Iris pigment epithelial cell (primary cell): ENCODE results near the gene RIN2.

Source experiments
- DNase-seq: peaks from one replicate; pipeline ENCODE4 v3.0.0-alpha.2; 2011; ENCODE audit warnings: low read depth

The RIN2 gene, protein sequence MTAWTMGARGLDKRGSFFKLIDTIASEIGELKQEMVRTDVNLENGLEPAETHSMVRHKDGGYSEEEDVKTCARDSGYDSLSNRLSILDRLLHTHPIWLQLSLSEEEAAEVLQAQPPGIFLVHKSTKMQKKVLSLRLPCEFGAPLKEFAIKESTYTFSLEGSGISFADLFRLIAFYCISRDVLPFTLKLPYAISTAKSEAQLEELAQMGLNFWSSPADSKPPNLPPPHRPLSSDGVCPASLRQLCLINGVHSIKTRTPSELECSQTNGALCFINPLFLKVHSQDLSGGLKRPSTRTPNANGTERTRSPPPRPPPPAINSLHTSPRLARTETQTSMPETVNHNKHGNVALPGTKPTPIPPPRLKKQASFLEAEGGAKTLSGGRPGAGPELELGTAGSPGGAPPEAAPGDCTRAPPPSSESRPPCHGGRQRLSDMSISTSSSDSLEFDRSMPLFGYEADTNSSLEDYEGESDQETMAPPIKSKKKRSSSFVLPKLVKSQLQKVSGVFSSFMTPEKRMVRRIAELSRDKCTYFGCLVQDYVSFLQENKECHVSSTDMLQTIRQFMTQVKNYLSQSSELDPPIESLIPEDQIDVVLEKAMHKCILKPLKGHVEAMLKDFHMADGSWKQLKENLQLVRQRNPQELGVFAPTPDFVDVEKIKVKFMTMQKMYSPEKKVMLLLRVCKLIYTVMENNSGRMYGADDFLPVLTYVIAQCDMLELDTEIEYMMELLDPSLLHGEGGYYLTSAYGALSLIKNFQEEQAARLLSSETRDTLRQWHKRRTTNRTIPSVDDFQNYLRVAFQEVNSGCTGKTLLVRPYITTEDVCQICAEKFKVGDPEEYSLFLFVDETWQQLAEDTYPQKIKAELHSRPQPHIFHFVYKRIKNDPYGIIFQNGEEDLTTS

GRCh38 chr20:19758133-19758500, at the start of gene RIN2:
RIN2 (plus strand) TSS chr20:19758258; CDS start chr20:19889602, 131,344 bp downstream.
- no peak for DNase-seq

DNA sequence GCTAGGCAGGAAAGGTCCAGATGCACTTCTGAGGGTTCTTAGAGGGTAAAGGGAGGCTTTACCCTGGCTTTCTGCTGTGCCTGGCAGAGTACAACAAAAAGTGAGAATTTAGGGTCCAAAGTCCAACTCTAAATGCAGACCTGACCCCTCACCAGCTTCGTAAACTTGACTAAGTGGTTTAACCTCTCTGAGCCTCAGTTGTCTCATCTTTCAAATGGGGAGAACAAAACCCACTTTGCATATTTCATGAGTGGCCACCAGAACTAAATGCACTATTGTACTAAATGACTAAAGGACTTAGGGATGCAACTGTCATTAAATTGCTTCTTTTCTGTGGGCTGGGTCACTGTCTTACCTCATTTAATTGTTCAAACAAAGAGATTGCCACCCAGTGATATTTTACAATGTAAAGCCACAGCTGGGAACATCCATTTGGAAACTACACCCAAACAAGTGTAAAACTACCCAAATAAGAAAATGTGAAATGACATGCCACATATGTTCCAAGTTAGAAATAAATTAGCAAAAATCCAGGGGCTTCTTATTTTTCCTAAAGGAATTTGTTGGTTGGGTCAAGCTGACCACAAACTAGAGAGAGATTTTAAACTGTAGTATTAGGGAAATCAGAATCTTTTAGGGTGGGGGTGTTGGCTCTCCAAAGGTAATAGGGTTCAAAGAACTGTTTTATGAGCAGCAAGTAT, 48.3 kb upstream of the RIN2 start:
- no peak for DNase-seq

DNA sequence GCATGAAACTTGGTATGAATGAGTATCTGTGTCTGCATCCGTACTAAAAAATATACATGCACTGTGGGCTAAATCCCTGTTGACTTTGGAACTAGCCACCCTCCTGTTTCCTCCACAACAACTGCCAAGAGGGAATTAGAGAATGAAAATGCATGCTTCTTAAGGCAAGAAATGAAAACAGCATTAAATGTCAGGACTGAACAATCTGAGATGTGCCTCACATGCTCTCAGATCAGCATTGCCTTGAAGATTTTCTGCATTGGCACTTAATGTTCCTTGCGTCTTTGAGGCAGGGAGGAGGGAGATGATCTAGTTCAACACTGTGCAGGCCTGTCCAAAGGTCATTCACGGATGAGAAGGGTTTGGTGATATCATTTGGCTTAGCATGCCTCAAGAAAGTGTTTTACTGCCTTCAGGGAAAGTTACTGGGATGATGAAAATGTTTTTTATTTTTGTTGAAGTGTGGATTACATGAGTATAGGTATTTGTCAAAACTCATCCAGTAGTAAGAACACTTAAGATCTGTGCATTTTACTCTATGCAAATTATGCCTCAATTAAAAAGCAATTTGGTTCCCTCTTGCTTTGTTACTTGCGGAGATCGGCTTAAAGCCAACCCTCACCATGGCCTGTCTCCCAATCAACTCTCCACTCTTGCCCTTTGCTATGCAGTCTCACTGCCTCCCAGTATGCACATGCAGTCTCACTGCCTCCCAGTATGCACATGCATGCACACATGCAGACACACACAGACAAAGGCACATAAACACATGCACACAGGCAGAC, 47.5 kb upstream of the RIN2 start:
- DNase-seq: no peak

GRCh38 chr20:19711126-19711525, 46.9 kb upstream of the RIN2 start:
- DNase-seq: no peak

GRCh38 chr20:19712721-19713260, 45.3 kb upstream of the RIN2 start:
- DNase-seq: no peak

GRCh38 chr20:19713822-19714578, 44.1 kb upstream of the RIN2 start:
- no peak for DNase-seq

DNA sequence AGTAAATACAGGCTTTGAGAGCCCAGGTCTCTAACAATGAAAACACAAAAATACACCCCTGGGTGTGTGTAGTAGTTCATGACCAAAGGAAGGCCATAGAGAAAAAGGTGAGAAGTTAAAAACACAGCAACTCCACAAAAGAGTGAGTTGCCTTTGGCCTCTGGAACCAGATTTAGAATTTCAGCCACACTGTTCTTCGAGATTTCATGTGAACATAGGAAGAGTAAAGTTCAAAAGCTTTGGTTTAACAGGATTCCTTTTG, 43.5 kb upstream of the RIN2 start:
- no peak for DNase-seq

GRCh38 chr20:19715986-19716385, 42.1 kb upstream of the RIN2 start:
- DNase-seq: no peak

DNA sequence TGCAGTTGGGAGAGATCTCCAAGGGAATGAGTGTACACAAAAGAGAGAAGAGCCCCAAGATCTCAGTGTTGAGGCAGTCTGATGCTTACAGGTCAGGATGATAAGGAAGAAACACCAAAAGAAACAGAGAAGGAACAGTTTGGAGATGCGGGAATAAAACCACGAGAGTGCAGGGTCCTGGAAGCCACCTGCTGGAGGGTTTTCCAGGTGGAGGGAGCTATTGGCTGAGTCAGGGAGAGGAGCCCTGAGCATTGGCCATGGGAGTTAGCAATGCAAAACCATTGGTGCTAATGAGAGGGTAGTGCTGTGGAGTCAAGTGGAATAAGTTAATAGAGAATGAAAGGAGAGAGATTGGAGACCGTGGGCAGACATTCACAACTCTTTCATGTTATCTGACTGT, 39.2 kb upstream of the RIN2 start:
- no peak for DNase-seq

GRCh38 chr20:19720991-19721390, 37.1 kb upstream of the RIN2 start:
- DNase-seq: no peak

DNA sequence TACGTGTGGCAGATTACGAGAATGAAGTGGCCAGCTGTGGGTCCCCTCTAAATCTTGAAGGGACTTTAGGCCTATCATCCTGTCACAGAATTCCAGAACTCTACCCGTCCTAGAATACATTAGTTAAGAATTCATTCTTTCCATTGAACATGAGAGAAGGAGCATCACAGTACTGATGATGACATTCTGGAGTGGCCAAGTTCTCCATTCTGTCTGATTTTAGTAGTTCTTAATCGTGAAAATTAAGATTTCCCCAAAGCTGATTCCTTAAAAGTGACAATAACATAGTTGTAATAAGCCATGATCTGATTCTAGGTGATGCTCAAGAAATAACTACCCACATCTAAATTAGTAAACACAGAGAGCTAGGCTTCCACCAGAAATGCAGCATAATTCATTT, 35.0 kb upstream of the RIN2 start:
- no peak for DNase-seq

DNA sequence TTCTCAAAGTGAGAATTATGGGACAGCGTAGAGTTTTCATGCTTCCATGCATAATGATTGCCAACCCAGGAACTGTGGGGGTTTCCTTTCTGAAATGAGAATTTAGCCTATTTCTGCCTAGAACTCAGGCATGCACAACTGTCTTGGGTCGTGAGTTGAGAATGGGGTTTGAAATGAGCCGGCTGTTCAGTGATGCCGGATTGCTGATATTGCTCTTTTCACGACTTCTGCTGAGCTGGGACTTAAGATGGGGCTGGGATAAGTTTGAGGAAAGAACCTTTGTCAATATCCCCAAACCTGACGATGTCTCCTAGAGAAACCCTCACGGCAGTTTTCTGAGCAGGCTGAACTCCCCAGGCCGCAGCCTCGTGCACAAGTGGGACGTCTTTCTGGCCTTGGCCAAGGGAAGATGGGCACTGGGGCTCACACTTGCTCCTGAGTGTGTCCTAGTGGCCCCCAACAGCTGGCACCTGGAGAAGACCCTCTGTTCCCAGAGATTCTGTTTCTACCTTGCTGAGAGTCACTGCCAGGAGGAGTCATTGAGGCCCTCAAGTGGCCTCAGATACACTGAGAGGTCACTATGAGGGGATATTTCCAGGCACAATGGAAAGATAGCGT, 34.1 kb upstream of the RIN2 start:
- DNase-seq: no peak

GRCh38 chr20:19725373-19725772, 32.7 kb upstream of the RIN2 start:
- no peak for DNase-seq

GRCh38 chr20:19725814-19726525, 32.1 kb upstream of the RIN2 start:
- DNase-seq: peak; percentile 46

DNA sequence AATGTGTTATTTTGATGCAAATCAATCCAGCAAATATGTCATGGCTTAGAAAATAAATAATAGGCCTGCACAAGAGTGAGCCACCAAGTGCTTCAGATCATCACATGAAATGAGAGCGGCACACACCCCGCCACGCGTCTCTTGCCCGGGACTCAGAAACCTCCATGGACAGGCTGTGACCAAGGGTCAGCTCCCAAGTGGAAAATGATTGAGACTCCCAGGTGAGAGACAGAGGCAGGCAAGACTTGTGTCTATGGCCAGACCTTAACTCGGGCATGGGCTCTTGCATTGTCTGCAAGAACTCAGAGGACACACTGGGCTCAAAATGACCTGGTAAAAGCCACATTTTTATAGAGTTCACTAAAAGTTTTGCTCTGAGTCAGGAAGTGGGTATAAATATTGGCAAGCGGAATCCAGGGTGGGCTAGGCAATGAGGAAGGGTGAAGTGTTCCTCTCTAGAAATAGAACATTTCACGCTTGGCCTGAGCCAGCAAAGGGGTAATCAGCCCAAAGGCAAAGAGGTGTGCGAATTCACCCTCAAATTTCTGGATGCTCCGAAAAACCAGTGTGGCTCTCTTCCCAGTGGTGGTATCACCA, 30.7 kb upstream of the RIN2 start:
- DNase-seq: no peak

DNA sequence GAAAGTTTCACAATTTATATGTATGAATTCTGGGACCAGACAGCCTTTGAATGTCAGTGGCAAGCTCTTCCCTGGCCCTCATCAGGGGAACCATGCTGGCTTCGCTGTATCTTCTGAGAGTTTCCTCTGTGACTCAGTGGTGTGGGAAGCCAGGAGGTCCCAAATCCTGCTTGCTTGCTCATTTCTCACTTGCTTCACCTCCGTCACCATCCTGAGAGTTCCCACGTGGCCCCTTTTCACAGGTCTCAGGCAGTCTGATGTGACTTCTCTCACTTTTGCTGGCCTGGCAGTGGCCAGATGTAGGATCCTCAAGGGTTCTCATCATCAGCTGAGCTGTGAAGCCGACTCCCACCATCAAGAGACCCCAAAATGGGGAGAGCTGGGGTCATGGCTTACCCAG, 28.4 kb upstream of the RIN2 start:
- no peak for DNase-seq

GRCh38 chr20:19730706-19731105, 27.4 kb upstream of the RIN2 start:
- no peak for DNase-seq

DNA sequence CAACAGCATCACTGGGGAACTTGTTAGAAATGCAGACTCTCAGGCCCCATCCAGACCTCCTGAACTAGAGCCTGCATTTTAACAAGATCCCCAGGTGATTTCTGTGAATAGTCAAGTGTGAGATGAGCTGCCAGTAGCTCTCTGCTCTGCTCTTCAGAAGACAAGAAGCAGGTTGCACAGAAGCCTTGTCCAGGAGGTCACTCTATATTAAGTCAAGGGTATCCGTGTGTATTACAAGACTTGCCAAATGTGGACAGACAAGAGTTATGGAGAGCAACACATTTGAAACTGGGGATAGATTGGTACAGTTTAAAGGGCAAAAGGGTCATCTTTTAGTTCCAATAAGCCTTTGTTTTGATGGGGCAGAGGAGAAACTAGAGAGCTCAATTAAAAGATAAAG, 23.2 kb upstream of the RIN2 start:
- no peak for DNase-seq

GRCh38 chr20:19735446-19735845, 22.6 kb upstream of the RIN2 start:
- peak; percentile 82 for DNase-seq

GRCh38 chr20:19737025-19737424, 21.0 kb upstream of the RIN2 start:
- DNase-seq: peak; percentile 83
